Measurements from ENCODE around the gene DAGLA. TPM values are rescaled to one million over a fixed set of nuclear protein-coding genes. Genes with fewer than 3 reads are reported as not detected.

Gene DAGLA
- total and polyA plus RNA-seq, 3 donors from 2014 or later: 5.1 to 8.3 (median 7.1) TPM

DNA sequence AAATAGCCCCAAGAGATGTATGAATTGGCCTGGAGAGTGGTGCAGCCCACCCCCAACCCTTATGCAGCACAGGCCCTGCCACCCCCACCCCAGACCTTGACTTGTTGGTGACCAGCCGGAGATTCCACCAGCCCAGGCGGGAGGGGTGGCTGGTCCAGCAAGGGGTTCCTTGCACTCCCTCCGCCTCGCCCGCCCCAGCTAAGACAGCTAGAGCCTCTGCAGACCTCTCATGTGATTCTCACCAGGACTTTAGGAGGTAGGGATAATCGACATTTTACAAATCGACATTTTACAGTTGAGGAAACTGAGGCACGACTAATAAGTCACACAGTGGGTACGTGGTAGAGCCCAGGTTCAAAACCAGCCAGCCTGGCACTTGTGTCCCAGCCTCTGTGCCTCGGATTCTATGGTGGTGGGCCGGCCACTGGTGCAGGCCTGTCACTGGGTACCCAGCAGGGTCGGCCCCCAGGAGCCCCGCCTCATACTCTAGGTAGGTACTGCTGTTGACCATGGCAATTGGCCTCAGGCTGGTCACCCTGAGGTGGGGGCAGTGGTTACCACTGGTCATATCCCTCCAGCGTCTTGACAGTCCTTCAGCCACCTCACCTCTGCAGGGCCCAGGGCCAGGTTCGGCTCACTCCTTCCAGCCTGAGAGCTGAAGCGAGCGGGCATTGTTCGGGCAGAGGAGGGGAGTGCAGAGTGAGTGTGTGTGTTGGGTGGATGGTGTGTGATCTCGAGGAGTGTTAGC lies 37.3 kb downstream of the DAGLA start:
- H3K4me3 ChIP-seq: no peak overlapping the region
- no peak overlapping the region for H3K27ac ChIP-seq
- H3K9me3 ChIP-seq: no peaks in the 10 kb centered on the region
- peaks cover 11% of the 10 kb centered on the region for H3K4me1 ChIP-seq
- intact Hi-C loops (cut with DNase I; ENCODE audit: low total_unique reads): no loop called here
- H3K36me3 ChIP-seq (ENCODE audit: low read depth, missing control alignments): no peaks in the 10 kb centered on the region
- H3K27me3 ChIP-seq: no peaks in the 10 kb centered on the region
- no peak for TF ChIP-seq POLR2A (IDR thresholded peaks at IDR 0.05)
- TF ChIP-seq, protein P1, sequence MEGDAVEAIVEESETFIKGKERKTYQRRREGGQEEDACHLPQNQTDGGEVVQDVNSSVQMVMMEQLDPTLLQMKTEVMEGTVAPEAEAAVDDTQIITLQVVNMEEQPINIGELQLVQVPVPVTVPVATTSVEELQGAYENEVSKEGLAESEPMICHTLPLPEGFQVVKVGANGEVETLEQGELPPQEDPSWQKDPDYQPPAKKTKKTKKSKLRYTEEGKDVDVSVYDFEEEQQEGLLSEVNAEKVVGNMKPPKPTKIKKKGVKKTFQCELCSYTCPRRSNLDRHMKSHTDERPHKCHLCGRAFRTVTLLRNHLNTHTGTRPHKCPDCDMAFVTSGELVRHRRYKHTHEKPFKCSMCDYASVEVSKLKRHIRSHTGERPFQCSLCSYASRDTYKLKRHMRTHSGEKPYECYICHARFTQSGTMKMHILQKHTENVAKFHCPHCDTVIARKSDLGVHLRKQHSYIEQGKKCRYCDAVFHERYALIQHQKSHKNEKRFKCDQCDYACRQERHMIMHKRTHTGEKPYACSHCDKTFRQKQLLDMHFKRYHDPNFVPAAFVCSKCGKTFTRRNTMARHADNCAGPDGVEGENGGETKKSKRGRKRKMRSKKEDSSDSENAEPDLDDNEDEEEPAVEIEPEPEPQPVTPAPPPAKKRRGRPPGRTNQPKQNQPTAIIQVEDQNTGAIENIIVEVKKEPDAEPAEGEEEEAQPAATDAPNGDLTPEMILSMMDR (IDR thresholded peaks at IDR 0.05): no peak
- 89 to 94% methylated on average over 19 of the region's 19 CpGs for WGBS, 2 donors
- DNase-seq: no peak

DNA sequence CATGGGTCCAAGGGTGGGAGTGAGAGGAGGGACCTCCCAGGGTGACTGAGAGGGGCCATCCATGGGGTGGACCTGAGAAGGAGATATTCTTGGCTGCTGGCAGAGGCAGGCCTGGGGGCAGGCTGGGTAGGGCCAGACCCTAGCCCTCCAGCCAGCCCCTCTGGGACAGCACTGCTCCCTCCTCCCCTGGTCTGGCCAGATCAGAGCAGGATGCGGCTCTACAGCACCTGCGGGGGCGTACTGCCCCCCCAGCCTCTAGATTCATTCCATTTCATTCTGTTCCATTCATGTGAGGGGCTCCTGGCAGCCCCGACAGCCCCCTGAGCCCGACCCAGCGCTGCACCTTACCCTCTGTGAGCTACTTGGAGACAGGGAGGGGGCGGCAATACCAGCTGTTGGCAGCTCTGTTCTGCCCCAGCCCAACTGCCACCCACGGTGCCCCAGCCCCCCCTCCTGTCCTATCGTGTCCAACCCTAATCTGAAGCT lies 37.9 kb downstream of the DAGLA start:
- no peak for DNase-seq
- TF ChIP-seq POLR2A (IDR thresholded peaks at IDR 0.05): no peak
- TF ChIP-seq, protein P1 (IDR thresholded peaks at IDR 0.05): no peak
- WGBS, 2 donors: 31 to 52% methylated on average over 7 to 9 of the region's 9 CpGs
- peaks cover 11% of the 10 kb centered on the region for H3K4me1 ChIP-seq
- H3K9me3 ChIP-seq: no peaks in the 10 kb centered on the region
- H3K36me3 ChIP-seq (ENCODE audit: low read depth, missing control alignments): no peaks in the 10 kb centered on the region
- H3K27ac ChIP-seq: peak overlapping the region; percentile 39 to 50
- intact Hi-C loops (cut with DNase I; ENCODE audit: low total_unique reads): no loop called here
- no peak overlapping the region for H3K4me3 ChIP-seq
- H3K27me3 ChIP-seq: no peaks in the 10 kb centered on the region

DNA sequence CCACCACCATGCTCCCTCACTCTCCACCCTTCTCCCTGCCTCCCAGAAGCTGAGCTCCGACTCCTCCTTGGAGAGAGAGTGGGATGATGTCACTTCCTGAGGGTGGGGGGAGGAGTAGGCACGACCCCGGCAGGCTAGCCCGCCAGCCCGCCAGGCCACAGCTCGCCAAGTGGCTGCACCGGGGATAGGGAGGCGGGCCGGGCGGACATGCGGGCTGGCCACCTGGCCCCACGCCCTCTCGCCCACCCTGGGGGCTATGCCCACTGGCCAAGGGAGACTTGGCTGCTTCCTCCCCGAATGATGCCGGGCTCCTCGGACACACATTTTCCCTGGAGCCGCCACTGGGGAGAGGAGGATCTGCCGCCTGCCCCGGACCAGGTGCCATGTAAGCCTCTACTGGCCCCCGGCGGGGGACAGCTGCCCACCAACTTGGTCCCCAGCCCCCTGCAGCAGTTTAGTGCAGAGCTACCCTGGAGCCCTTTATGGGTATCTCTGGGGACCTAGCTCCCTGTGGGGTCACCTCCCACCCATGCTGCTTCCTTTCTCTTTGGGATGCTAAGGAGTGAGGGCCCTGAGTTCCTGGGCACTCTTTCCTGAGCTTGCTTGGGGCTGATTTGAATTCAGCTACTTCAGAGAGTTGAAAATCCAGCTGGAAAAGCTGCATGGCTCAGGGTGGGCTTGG lies 38.6 kb downstream of the DAGLA start:
- intact Hi-C loops (cut with DNase I; ENCODE audit: low total_unique reads): no loop called here
- Histone ChIP-seq H3K27ac (peak overlapping the region; percentile 39 to 50), H3K9me3 (no peaks in the 10 kb centered on the region), H3K4me1 (peaks cover 11% of the 10 kb centered on the region), H3K36me3 (ENCODE audit: low read depth, missing control alignments) (no peaks in the 10 kb centered on the region), H3K4me3 (no peak overlapping the region), H3K27me3 (no peaks in the 10 kb centered on the region)
- TF ChIP-seq, protein P1 (IDR thresholded peaks at IDR 0.05): no peak
- TF ChIP-seq POLR2A (IDR thresholded peaks at IDR 0.05): no peak
- no peak for DNase-seq
- WGBS, 2 donors: 48 to 61% methylated on average over 9 to 18 of the region's 21 CpGs

DNA sequence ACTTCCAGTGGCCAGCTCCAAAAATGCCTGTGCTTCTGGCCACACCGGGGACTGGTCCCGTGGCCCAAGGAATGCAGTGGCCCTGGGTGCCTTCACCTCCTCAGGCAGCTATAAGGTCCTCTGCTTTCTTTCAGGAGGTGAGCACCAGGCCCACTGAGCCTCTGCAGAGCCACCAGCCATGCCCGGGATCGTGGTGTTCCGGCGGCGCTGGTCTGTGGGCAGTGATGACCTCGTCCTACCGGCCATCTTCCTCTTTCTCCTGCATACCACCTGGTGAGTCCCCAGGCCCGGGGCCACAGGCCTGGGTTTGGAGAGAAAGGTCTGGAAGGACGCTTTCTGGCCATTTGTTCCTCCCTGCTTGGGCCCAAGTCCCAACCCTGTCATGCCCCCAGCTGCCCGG lies 39.8 kb downstream of the DAGLA start:
- peaks cover 11% of the 10 kb centered on the region for H3K4me1 ChIP-seq
- H3K4me3 ChIP-seq: no peak overlapping the region
- H3K36me3 ChIP-seq (ENCODE audit: low read depth, missing control alignments): no peaks in the 10 kb centered on the region
- no peak overlapping the region for H3K27ac ChIP-seq
- no peak for DNase-seq
- WGBS, 2 donors: 85 to 87% methylated on average over 10 to 12 of the region's 12 CpGs
- no peaks in the 10 kb centered on the region for H3K9me3 ChIP-seq
- TF ChIP-seq POLR2A (IDR thresholded peaks at IDR 0.05): no peak
- TF ChIP-seq, protein P1 (IDR thresholded peaks at IDR 0.05): no peak
- no peaks in the 10 kb centered on the region for H3K27me3 ChIP-seq
- intact Hi-C loops (cut with DNase I; ENCODE audit: low total_unique reads): no loop called here
